Right lobe of liver (tissue), 6 donors: ENCODE results near the gene GYG1. TPM values are rescaled to one million over a fixed set of nuclear protein-coding genes. Genes with fewer than 3 reads are reported as not detected.

Source experiments
- ATAC-seq, 4 donors: fragments of 200-7000 bp; cut with Tn5 transposase; one replicate each; pipeline ENCODE4 v1.9.1; 2020; ENCODE audit warnings: mild to moderate bottlenecking in 4 of 4, moderate library complexity in 4 of 4
- DNase-seq, 3 donors: peaks; one replicate each; pipeline ENCODE4 v3.0.0-alpha.2; 2020
- H3K27ac ChIP-seq, 3 donors: fragments of 200-600 bp; one replicate each; pipeline ENCODE4 v1.8.0; 2022
- H3K27me3 ChIP-seq, 2 donors: fragments of 200-600 bp; one replicate each; pipeline ENCODE4 v1.8.0; 2022
- H3K36me3 ChIP-seq, 4 donors: fragments of 200-600 bp; sonication (generic) in 1 of 4; one replicate each; pipeline versions ENCODE4 v1.5.1 to v1.8.0; 2017 to 2022; ENCODE audit warnings: control low read depth in 1 of 4
- H3K4me1 ChIP-seq, 4 donors: fragments of 200-600 bp; sonication (generic) in 1 of 4; one replicate each; pipeline versions ENCODE4 v1.5.1 to v1.8.0; 2017 to 2022; ENCODE audit warnings: control low read depth in 1 of 4
- H3K4me3 ChIP-seq, 3 donors: fragments of 200-600 bp; one replicate each; pipeline ENCODE4 v1.8.0; 2022
- H3K9me3 ChIP-seq, 4 donors: fragments of 200-600 bp; sonication (generic) in 1 of 4; one replicate each; pipeline versions ENCODE4 v1.5.1 to v1.8.0; 2017 to 2022; ENCODE audit warnings: control low read depth in 1 of 4
- CTCF ChIP-seq, 4 donors: fragments of 200-600 bp in 3 of 4; fragments of 450-650 bp in 1 of 4; IDR thresholded peaks; one replicate each; pipeline versions ENCODE4 v1.5.1 to v1.8.0; 2016 to 2022; ENCODE audit warnings: antibody characterized with exemption in 4 of 4, mild to moderate bottlenecking in 2 of 4
- POLR2A ChIP-seq: fragments of 450-650 bp; IDR thresholded peaks from one replicate; pipeline ENCODE4 v1.6.1; 2017; ENCODE audit warnings: antibody characterized with exemption, mild to moderate bottlenecking
- WGBS: methylation state at CpG from one replicate; pipeline ENCODE4 v1.1.6; 2018; ENCODE audit warnings: low coverage, low lambda C conversion rate; ENCODE audit not compliant: insufficient coverage; ENCODE audit errors: missing lambda C conversion rate; 5-methylcytosine and 5-hydroxymethylcytosine counted together
- intact Hi-C, 2 donors: fragments of 100-400 bp; cut with DNase I; formaldehyde crosslinking; loops; one replicate each; pipeline versions ENCODE4 v1.11.2 to v1.14.1; 2022
- total RNA-seq, 6 experiments: library from RNA; depleted of rRNA in 2 of 6; stranded (reverse); fragments of >200 nt in 2 of 6; fragmentation: NEBNext Ultra II Directional in 3 of 6; extraction: Animal tissue kit (Norgen Biotek cat#: 25700) in 3 of 6; gene quantifications; one replicate each; pipeline versions ENCODE4 v1.1.0 to v1.2.4, GENCODE V29; 2016 to 2023
- donor health status: DM: no; HTN: yes; CAD: no.
- donor health status: DM: no; HTN: no; CAD: no.
- donor health status: DM: no; HTN: no; CAD: no.
- donor health status: DM: no; HTN: yes; CAD: no.
- donor health status: DM: no; HTN: yes; CAD: no.

GYG1 gene
- total RNA-seq, 6 experiments from 2014 or later: 6.6 to 16.3 (median 10.3) TPM

GRCh38 chr3:149010966-149011365 is 19.6 kb downstream of the GYG1 start:
- WGBS: 67% methylated on average over 2 of the region's 2 CpGs
- Histone ChIP-seq H3K27ac (no peak overlapping the region), H3K9me3 (no peaks in the 10 kb centered on the region), H3K27me3 (no peaks in the 10 kb centered on the region), H3K4me3 (no peak overlapping the region), H3K36me3 (peaks cover 0 to 17% (median 2%) of the 10 kb centered on the region in 4 donors), H3K4me1 (no peaks in the 10 kb centered on the region)
- intact Hi-C loops: no loop called here
- ATAC-seq (no peak), DNase-seq (no peak)
- TF ChIP-seq CTCF (IDR thresholded peaks at IDR 0.05) (no peak), POLR2A (no peak)

DNA sequence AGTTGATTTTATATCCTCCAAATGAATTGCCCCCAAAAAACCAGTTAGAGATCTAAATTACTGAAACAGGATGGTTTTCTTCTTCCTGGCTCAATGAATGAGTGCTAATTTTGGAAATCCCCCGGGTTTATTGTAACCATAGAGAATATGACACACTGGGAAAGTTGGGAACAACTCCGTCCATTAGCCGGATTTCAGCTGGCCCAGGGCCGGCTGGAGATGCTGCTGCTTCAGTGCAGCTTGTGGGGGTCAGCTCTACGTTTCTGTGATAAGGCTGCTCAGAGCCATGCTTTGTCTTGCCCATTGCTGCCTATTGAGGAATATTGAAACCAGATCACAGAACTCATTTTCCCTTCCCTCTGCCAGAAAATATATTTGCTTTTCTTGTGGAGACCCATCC is 20.3 kb downstream of the GYG1 start:
- DNase-seq: no peak
- WGBS: 84% methylated on average over 5 of the region's 5 CpGs
- no peak overlapping the region for H3K27ac ChIP-seq
- intact Hi-C loops: no loop called here
- H3K27me3 ChIP-seq: no peaks in the 10 kb centered on the region
- no peak overlapping the region for H3K4me3 ChIP-seq
- H3K9me3 ChIP-seq: no peaks in the 10 kb centered on the region
- peaks cover 0 to 17% (median 2%) of the 10 kb centered on the region in 4 donors for H3K36me3 ChIP-seq
- ATAC-seq: no peak
- TF ChIP-seq CTCF (IDR thresholded peaks at IDR 0.05) (no peak), POLR2A (no peak)
- no peaks in the 10 kb centered on the region for H3K4me1 ChIP-seq

DNA sequence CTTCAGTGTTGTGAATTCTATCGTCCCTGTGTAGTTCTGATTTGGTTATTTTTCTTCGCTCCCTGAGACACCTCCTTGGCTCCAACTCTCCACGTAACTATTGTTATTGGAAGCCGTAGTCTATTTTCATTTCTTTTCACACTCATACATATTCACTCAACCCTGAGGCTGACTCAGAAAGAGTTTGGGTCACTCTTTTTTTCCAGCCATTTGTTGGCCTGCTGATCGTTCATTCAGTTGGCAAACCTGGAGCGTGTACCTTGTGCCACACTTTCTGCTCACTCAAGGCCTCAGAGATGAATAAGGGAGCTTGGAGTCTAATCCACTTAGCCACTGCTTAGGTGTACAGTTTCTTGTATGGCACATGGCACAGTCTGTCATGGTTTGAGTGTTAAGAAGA is 22.4 kb downstream of the GYG1 start:
- 97% methylated on average over 5 of the region's 6 CpGs for WGBS
- no peaks in the 10 kb centered on the region for H3K27me3 ChIP-seq
- ATAC-seq: no peak
- no peak overlapping the region for H3K27ac ChIP-seq
- no peak for DNase-seq
- no peaks in the 10 kb centered on the region for H3K9me3 ChIP-seq
- H3K36me3 ChIP-seq: peaks cover 0 to 17% (median 2%) of the 10 kb centered on the region in 4 donors
- no peaks in the 10 kb centered on the region for H3K4me1 ChIP-seq
- TF ChIP-seq CTCF (IDR thresholded peaks at IDR 0.05): no peak
- no peak for TF ChIP-seq POLR2A
- intact Hi-C loops: no loop called here
- H3K4me3 ChIP-seq: no peak overlapping the region

GRCh38 chr3:149015393-149015792 is 24.1 kb downstream of the GYG1 start:
- DNase-seq: no peak
- intact Hi-C loops: no loop called here
- ATAC-seq: no peak
- Histone ChIP-seq H3K4me3 (no peak overlapping the region), H3K27ac (no peak overlapping the region), H3K27me3 (no peaks in the 10 kb centered on the region), H3K9me3 (no peaks in the 10 kb centered on the region), H3K4me1 (no peaks in the 10 kb centered on the region), H3K36me3 (peaks cover 0 to 9% (median 2%) of the 10 kb centered on the region in 4 donors)
- 76% methylated on average over 3 of the region's 3 CpGs for WGBS
- TF ChIP-seq CTCF (IDR thresholded peaks at IDR 0.05) (no peak), POLR2A (no peak)

DNA sequence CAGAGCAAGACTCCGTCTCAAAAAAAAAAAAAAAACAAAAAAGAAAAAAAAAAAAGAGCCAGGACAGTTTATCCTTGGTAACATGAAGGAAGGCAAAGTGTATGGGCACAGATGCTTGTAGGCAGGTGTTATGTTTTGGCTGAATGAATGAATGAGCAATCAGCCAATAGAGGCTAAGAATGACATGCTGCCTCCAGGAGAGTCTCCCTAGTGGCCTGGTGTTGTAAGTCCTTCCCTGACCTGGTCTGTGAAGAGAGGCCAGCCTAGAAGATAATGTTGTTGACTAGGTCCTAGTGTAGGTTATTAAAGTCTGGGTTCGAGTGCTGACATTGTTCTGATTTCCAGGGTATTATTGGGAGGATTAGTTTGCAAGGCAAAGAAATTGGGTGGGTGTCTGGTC is 24.9 kb downstream of the GYG1 start:
- H3K9me3 ChIP-seq: no peaks in the 10 kb centered on the region
- DNase-seq (no peak), ATAC-seq (no peak)
- H3K4me1 ChIP-seq: no peaks in the 10 kb centered on the region
- no peak overlapping the region for H3K27ac ChIP-seq
- 100% methylated on average over 1 of the region's 2 CpGs for WGBS
- H3K4me3 ChIP-seq: no peak overlapping the region
- peaks cover 0 to 8% (median 2%) of the 10 kb centered on the region in 4 donors for H3K36me3 ChIP-seq
- TF ChIP-seq POLR2A (no peak), CTCF (IDR thresholded peaks at IDR 0.05) (no peak)
- no peaks in the 10 kb centered on the region for H3K27me3 ChIP-seq
- intact Hi-C loops: no loop called here
